HG02759 (cell line): ENCODE results near the gene OGFOD1.

Source experiments
- ATAC-seq: cut with Tn5 transposase; IDR thresholded peaks from one replicate; pipeline ENCODE4 v1.9.1; 2021; ENCODE audit warnings: mild to moderate bottlenecking, moderate library complexity; ENCODE audit not compliant: unreplicated experiment

OGFOD1 gene

GRCh38 chr16:56520251-56520577 is 68.9 kb downstream of the OGFOD1 start:
- no peak for ATAC-seq

GRCh38 chr16:56525236-56525635 is 73.9 kb downstream of the OGFOD1 start:
- ATAC-seq, result no peak
